IMR-90 (cell line): ENCODE results near the gene SLC2A13. TPM values are rescaled to one million over a fixed set of nuclear protein-coding genes. Genes with fewer than 3 reads are reported as not detected.

Source experiments
- ATAC-seq: fragments of 200-7000 bp; cut with Tn5 transposase; 2 replicates; pipeline ENCODE4 v1.9.1; 2020; ENCODE audit warnings: low read depth, mild to moderate bottlenecking, moderate library complexity
- BruUV-seq: library from RNA; stranded (reverse); fragments of 400-500 nt; replicated peaks from 2 replicates; lab custom pipeline; 2021; lab: Mats Ljungman, UMichigan
- CTCF ChIA-PET: fragments of 300-600 bp; formaldehyde crosslinking; extraction: SDS; loops from one replicate; lab custom pipeline; 2021; ENCODE audit warnings: antibody characterized with exemption; lab: Yijun Ruan, JAX
- POLR2A ChIA-PET: fragments of 300-600 bp; sonication (Branson Sonifier 250); formaldehyde crosslinking; loops from one replicate; lab custom pipeline; 2022; ENCODE audit warnings: antibody characterized with exemption; ENCODE audit not compliant: unreplicated experiment; lab: Charles Lee
- DNase-seq: peaks from one replicate; pipeline ENCODE4 v3.0.0; 2013
- H2AFZ ChIP-seq: replicated peaks from 2 replicates; pipeline ENCODE3; 2013; ENCODE audit warnings: low read length, mild to moderate bottlenecking; ENCODE audit not compliant: poor library complexity
- H2AK5ac ChIP-seq: 2 replicates; pipeline ENCODE4 v1.6.1; 2013; ENCODE audit warnings: low read depth, low read length, inconsistent platforms
- H2AK9ac ChIP-seq: replicated peaks from 2 replicates; pipeline ENCODE3; 2013; ENCODE audit warnings: mild to moderate bottlenecking, low read depth, low read length, moderate library complexity; ENCODE audit not compliant: poor library complexity
- H2BK120ac ChIP-seq: 2 replicates; pipeline ENCODE4 v1.6.1; 2013; ENCODE audit warnings: low read depth, low read length, inconsistent platforms
- H2BK15ac ChIP-seq: 3 replicates; pipeline ENCODE4 v1.6.1; 2013; ENCODE audit warnings: low read depth, low read length, inconsistent platforms
- H2BK20ac ChIP-seq: 2 replicates; pipeline ENCODE4 v1.6.1; 2013; ENCODE audit warnings: low read depth, mild to moderate bottlenecking, inconsistent platforms, low read length, moderate library complexity
- H2BK5ac ChIP-seq: 2 replicates; pipeline ENCODE4 v1.6.1; 2013; ENCODE audit warnings: mild to moderate bottlenecking, low read depth, low read length, inconsistent platforms; ENCODE audit not compliant: poor library complexity, severe bottlenecking
- H3K14ac ChIP-seq: replicated peaks from 2 replicates; pipeline ENCODE4 v1.6.1; 2013; ENCODE audit warnings: low read depth, low read length, inconsistent platforms
- H3K18ac ChIP-seq: 2 replicates; pipeline ENCODE4 v1.6.1; 2013; ENCODE audit warnings: low read depth, low read length, control low read depth
- H3K23ac ChIP-seq: 2 replicates; pipeline ENCODE4 v1.6.1; 2013; ENCODE audit warnings: low read depth, low read length, inconsistent platforms
- H3K27ac ChIP-seq: 2 replicates; pipeline ENCODE4 v1.5.1; 2013; ENCODE audit warnings: mild to moderate bottlenecking, control low read depth, low read length; ENCODE audit not compliant: insufficient read depth
- H3K27me3 ChIP-seq: 2 replicates; pipeline ENCODE4 v1.6.1; 2013; ENCODE audit warnings: low read length; ENCODE audit not compliant: control insufficient read depth, insufficient read depth
- H3K36me3 ChIP-seq: 2 replicates; pipeline ENCODE4 v1.6.1; 2013; ENCODE audit warnings: low read length, mixed read lengths; ENCODE audit not compliant: control insufficient read depth, insufficient read depth
- H3K4ac ChIP-seq: 2 replicates; pipeline ENCODE4 v1.6.1; 2013; ENCODE audit warnings: low read depth, low read length, inconsistent platforms
- H3K4me1 ChIP-seq: 2 replicates; pipeline ENCODE4 v1.6.1; 2013; ENCODE audit warnings: low read length, mixed read lengths; ENCODE audit not compliant: control insufficient read depth, insufficient read depth
- H3K4me2 ChIP-seq: 2 replicates; pipeline ENCODE4 v1.6.1; 2013; ENCODE audit warnings: low read depth, mild to moderate bottlenecking, control low read depth, low read length, moderate library complexity
- H3K4me3 ChIP-seq: 2 replicates; pipeline ENCODE4 v1.5.1; 2013; ENCODE audit warnings: low read depth, mild to moderate bottlenecking, control low read depth, low read length, moderate library complexity; ENCODE audit not compliant: insufficient read depth
- H3K56ac ChIP-seq: 2 replicates; pipeline ENCODE4 v1.6.1; 2013; ENCODE audit warnings: low read length, inconsistent platforms; ENCODE audit not compliant: insufficient read depth; ENCODE audit errors: extremely low read depth
- H3K79me1 ChIP-seq, 2 experiments: 2 replicates each; pipeline ENCODE4 v1.6.1; 2013; ENCODE audit warnings: low read length in 2 of 2, inconsistent platforms in 1 of 2, low read depth in 1 of 2
- H3K9ac ChIP-seq: 2 replicates; pipeline ENCODE4 v1.6.1; 2013; ENCODE audit warnings: low read depth, low read length, control low read depth
- H3K9me1 ChIP-seq: 2 replicates; pipeline ENCODE4 v1.6.1; 2013; ENCODE audit warnings: low read length, inconsistent platforms; ENCODE audit not compliant: insufficient read depth
- H3K9me3 ChIP-seq: 2 replicates; pipeline ENCODE4 v1.6.1; 2013; ENCODE audit warnings: low read length; ENCODE audit not compliant: control insufficient read depth, insufficient read depth
- H4K20me1 ChIP-seq: 2 replicates; pipeline ENCODE4 v1.6.1; 2013; ENCODE audit warnings: low read length, inconsistent platforms; ENCODE audit not compliant: insufficient read depth
- H4K5ac ChIP-seq: 2 replicates; pipeline ENCODE4 v1.6.1; 2013; ENCODE audit warnings: mild to moderate bottlenecking, low read depth, low read length, control low read depth
- H4K8ac ChIP-seq, 2 experiments: 2 replicates each; pipeline ENCODE4 v1.6.1; 2013; ENCODE audit warnings: low read depth in 2 of 2, low read length in 2 of 2, control low read depth in 1 of 2, inconsistent platforms in 1 of 2
- H4K91ac ChIP-seq: 2 replicates; pipeline ENCODE4 v1.6.1; 2013; ENCODE audit warnings: low read depth, low read length, inconsistent platforms; ENCODE audit not compliant: insufficient read depth
- BHLHE40 ChIP-seq: fragments of 150-350 bp; IDR thresholded peaks from 2 replicates; pipeline ENCODE4 v1.6.1; 2016; ENCODE audit warnings: mild to moderate bottlenecking, low read depth, low read length
- CEBPB ChIP-seq: IDR thresholded peaks from 2 replicates; pipeline ENCODE4 v1.6.1; 2012; ENCODE audit warnings: low read depth, low read length, improper control_type of control experiment
- CHD1 ChIP-seq: IDR thresholded peaks from 2 replicates; pipeline ENCODE4 v1.6.1; 2012; ENCODE audit warnings: low read depth, low read length, improper control_type of control experiment
- CTCF ChIP-seq: conservative IDR thresholded peaks from 2 replicates; pipeline ENCODE4 v1.5.1; 2012; ENCODE audit warnings: mild to moderate bottlenecking, low read depth, low read length, improper control_type of control experiment
- ELK1 ChIP-seq: fragments of 150-350 bp; IDR thresholded peaks from 2 replicates; pipeline ENCODE4 v1.6.1; 2016; ENCODE audit warnings: low read depth, mild to moderate bottlenecking, low read length, moderate library complexity, borderline replicate concordance
- FOS ChIP-seq: fragments of 150-350 bp; IDR thresholded peaks from 2 replicates; pipeline ENCODE4 v1.6.1; 2016; ENCODE audit warnings: low read depth, low read length
- MAFK ChIP-seq: IDR thresholded peaks from 2 replicates; pipeline ENCODE4 v1.6.1; 2012; ENCODE audit warnings: low read depth, low read length, improper control_type of control experiment
- MAZ ChIP-seq: IDR thresholded peaks from 2 replicates; pipeline ENCODE4 v1.6.1; 2012; ENCODE audit warnings: low read depth, mild to moderate bottlenecking, low read length, improper control_type of control experiment, moderate library complexity, borderline replicate concordance
- MXI1 ChIP-seq: IDR thresholded peaks from 2 replicates; pipeline ENCODE4 v1.6.1; 2012; ENCODE audit warnings: low read depth, mild to moderate bottlenecking, low read length, moderate library complexity, borderline replicate concordance
- NFE2L2 ChIP-seq: fragments of 150-350 bp; IDR thresholded peaks from 2 replicates; pipeline ENCODE4 v1.6.1; 2016; ENCODE audit warnings: low read depth, mild to moderate bottlenecking, low read length
- POLR2A ChIP-seq: IDR thresholded peaks from 2 replicates; pipeline ENCODE4 v1.6.1; 2012; ENCODE audit warnings: mild to moderate bottlenecking, low read depth, low read length
- RCOR1 ChIP-seq: IDR thresholded peaks from 2 replicates; pipeline ENCODE4 v1.6.1; 2012; ENCODE audit warnings: mild to moderate bottlenecking, low read length, improper control_type of control experiment; ENCODE audit not compliant: insufficient replicate concordance
- SMC3 ChIP-seq: fragments of 150-350 bp; IDR thresholded peaks from 2 replicates; pipeline ENCODE4 v1.6.1; 2016; ENCODE audit warnings: low read depth, mild to moderate bottlenecking, antibody characterized with exemption, low read length, moderate library complexity
- USF2 ChIP-seq: fragments of 150-350 bp; IDR thresholded peaks from 2 replicates; pipeline ENCODE4 v1.6.1; 2017; ENCODE audit warnings: mild to moderate bottlenecking, antibody characterized with exemption, low read length, low read depth
- WGBS, 2 experiments: methylation state at CpG; one replicate each; pipeline versions ENCODE4 v1.1.5 to v1.1.7; 2013; ENCODE audit warnings: missing lambda C conversion rate in 2 of 2; ENCODE audit not compliant: insufficient read length in 1 of 2; ENCODE audit errors: extremely low coverage in 2 of 2; 5-methylcytosine and 5-hydroxymethylcytosine counted together
- dilution Hi-C: fragments of 300-500 bp; cut with HindIII; formaldehyde crosslinking; loops from one replicate; pipeline ENCODE4 v1.14.3; 2018; ENCODE audit warnings: low sequenced_read_pairs; ENCODE audit not compliant: unreplicated experiment
- in situ Hi-C: fragments of 300-500 bp; cut with MboI; formaldehyde crosslinking; loops from 3 replicates; pipeline ENCODE4 v1.14.3; 2019; ENCODE audit warnings: low sequenced_read_pairs, inconsistent platforms, mixed read lengths
- intact Hi-C: fragments of 100-400 bp; cut with micrococcal nuclease; formaldehyde crosslinking; loops from 2 replicates; pipeline ENCODE4 v1.10.0; 2022
- polyA plus RNA-seq, 3 experiments: library from polyadenylated mRNA; depleted of rRNA; stranded (reverse); fragments of >200 nt; gene quantifications; 2 replicates each; pipeline ENCODE4 v1.2.3, GENCODE V29; 2012; ENCODE audit warnings: low replicate concordance in 1 of 3
- total RNA-seq: library from RNA; depleted of rRNA; stranded (reverse); fragments of >200 nt; gene quantifications from 2 replicates; pipeline ENCODE4 v1.2.3, GENCODE V29; 2012

SLC2A13 gene
- total and polyA plus RNA-seq, 2 of the 4 experiments (the other 2 are of a cell fraction) = 1.5 to 3.9 TPM

- DNase-seq (no peak), ATAC-seq (no peak)
- Histone ChIP-seq H2BK5ac (no peak overlapping the region), H3K4me1 (peaks cover 3% of the 10 kb centered on the region; the same call in 1 of the 2 replicates), H2BK20ac (no peak overlapping the region), H3K9me3 (no peaks in the 10 kb centered on the region), H3K79me1 (peaks cover 7 to 11% of the 10 kb centered on the region in 2 experiments; a peak in 3 of 4 replicates), H2AK5ac (no peak overlapping the region), H3K9ac (no peak overlapping the region), H3K23ac (no peak overlapping the region), H4K5ac (no peak overlapping the region), H3K14ac (no peak overlapping the region), H3K4ac (no peak overlapping the region), H4K20me1 (no peaks in the 10 kb centered on the region), H3K9me1 (no peaks in the 10 kb centered on the region), H2BK15ac (no peak overlapping the region), H3K36me3 (no peaks in the 10 kb centered on the region), H3K4me2 (no peak overlapping the region), H3K27me3 (no peaks in the 10 kb centered on the region), H2AK9ac (no peak overlapping the region), H2AFZ (no peak overlapping the region), H4K8ac (no peak overlapping the region), H3K18ac (no peak overlapping the region), H4K91ac (no peak overlapping the region), H2BK120ac (no peak overlapping the region), H3K4me3 (no peak overlapping the region), H3K56ac (no peak overlapping the region), H3K27ac (no peak overlapping the region)
- WGBS, 2 experiments = no CpG with 5 or more reads among the region's 1 CpG
- no TSS peak for BruUV-seq
- ChIA-PET POLR2A (no interaction called here), CTCF (interaction anchor here (1.2 kb wide), 1 partner anchor 16 kb away, joined by 3 read pairs; no protein-coding TSS in a partner anchor)
- dilution Hi-C loops = no loop called here
- intact Hi-C loops = no loop called here
- in situ Hi-C loops = loop anchor here (25.0 kb wide), 1 partner anchor 789 kb away; no protein-coding TSS in a partner anchor
- no peak for TF ChIP-seq BHLHE40
- no peak for TF ChIP-seq POLR2A
- no peak for TF ChIP-seq MXI1
- TF ChIP-seq RCOR1 = no peak
- no peak for TF ChIP-seq ELK1
- no peak for TF ChIP-seq CHD1
- no peak for TF ChIP-seq SMC3
- TF ChIP-seq CTCF = no peak
- no peak for TF ChIP-seq USF2
- TF ChIP-seq FOS = no peak
- TF ChIP-seq MAZ = no peak
- no peak for TF ChIP-seq NFE2L2
- TF ChIP-seq MAFK = no peak
- no peak for TF ChIP-seq CEBPB
Measured at GRCh38 chr12:40101747-40102146, 4.1 kb downstream of the SLC2A13 start.
